ENCODE measurements around the gene CRYZL1.
A peak's percentile ranks its signal among the peaks of the same experiment; 100 is the strongest.
"Not testable (repeated sequence)": the region's sequence is repeated elsewhere in the genome, so short reads cannot be mapped to it uniquely, and the experiment has no call there.

CRYZL1 gene

DNA sequence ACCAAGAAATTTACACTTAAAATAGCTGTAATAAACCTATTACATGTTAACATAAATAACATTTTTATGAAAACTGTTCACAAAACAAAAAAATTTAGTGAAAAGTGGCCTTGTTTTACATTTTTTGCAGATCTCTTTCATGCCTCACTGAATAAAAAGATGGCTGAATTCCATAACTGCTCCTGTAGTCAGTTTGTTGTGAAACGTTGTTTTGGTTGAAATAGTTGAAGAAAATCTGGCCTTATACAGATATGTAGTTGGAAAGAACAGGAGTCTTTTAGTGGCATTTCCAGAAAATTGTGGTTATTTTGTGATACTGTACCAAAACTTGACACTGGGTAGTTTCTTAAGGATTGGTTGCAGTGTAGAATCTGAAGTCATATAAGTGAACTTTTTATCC, 18.9 kb upstream of the CRYZL1 start:
- peak; percentile 80 for FAIRE-seq

DNA sequence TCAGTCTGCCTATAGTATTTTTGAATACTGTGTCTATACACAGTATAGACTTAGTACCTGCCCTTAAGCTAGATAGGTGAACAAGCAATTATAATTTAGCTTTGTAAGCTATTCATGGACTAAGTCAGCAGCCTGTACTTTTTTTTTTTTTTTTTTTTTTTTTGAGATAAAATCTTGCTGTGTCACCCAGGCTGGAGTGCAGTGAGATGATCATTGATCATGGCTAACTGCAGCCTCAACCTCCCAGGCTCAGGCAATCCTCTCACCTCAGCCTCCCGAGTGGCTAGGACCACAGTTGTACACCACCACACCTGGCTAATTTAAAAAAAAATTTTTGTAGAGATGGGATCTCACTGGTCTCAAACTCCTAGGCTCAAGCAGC, 18.0 kb upstream of the CRYZL1 start:
- no peak for FAIRE-seq

GRCh38 chr21:33658919-33659567, 17.5 kb upstream of the CRYZL1 start:
- no peak for FAIRE-seq

GRCh38 chr21:33657124-33657820, 15.7 kb upstream of the CRYZL1 start:
- no peak for FAIRE-seq

DNA sequence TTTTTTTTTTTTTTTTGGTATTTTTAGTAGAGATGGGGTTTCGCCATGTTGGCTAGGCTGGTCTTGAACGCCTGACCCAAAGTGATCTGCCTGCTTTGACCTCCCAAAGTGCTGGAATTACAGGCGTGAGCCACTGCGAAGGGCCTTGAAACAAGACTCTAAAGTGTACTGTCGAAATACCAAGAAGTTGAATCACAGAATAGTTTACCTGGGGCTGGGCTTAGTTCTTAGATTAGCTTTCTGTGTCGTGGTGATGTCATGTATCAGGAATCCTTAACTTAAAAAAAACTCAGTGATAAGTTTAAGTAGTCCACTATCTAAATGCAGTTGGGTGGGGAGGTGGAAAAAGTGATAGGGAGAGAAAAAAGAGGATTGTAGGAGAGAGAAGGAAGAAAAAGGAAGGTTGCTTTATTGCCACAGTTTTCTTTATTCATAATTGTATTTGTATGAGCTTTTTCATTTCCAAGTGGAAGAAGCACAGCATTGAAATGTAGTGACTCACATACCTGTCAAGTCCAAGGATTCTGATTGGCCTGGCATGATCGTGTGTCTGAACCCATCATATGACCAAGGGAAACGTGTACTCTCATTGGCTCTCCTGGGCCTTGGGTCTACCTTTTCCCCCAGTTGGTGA, 14.2 kb upstream of the CRYZL1 start:
- FAIRE-seq = no peak

GRCh38 chr21:33654412-33654811, 12.9 kb upstream of the CRYZL1 start:
- FAIRE-seq = no peak

DNA sequence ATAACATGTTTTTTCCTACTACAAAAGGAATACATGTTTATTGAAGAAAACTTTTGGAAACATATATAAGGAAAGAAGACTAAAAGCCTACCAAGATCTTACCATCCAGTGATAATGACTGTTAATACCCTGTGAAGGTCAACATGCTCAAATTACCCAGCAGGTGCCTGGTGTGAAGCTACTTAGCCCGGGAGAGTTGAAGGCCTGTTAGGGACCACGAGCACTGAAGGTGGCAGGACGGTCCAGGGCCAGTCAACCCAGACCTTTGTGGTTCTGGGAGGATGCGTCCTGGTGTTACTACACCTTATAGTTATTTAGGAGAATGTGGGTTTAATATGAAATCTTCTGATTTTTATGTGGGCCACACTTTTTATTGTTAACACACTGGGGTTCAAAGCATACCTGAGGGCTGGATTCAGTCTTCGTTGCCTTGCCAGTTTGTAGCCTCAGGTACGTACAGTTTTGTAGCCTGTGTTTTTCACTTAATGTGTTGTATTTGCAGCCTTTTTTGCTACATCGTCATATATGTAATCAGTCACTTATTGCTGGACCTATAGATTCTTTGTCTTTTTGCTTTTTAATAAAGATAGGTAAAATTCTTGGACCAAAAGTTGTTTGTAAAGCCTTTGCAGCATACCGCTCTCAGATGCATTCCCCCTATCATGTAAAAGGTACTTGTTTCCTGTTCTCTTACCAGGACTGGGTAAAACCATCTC, 10.6 kb upstream of the CRYZL1 start:
- no peak for FAIRE-seq

GRCh38 chr21:33650929-33651509, 9.5 kb upstream of the CRYZL1 start:
- FAIRE-seq = no peak

DNA sequence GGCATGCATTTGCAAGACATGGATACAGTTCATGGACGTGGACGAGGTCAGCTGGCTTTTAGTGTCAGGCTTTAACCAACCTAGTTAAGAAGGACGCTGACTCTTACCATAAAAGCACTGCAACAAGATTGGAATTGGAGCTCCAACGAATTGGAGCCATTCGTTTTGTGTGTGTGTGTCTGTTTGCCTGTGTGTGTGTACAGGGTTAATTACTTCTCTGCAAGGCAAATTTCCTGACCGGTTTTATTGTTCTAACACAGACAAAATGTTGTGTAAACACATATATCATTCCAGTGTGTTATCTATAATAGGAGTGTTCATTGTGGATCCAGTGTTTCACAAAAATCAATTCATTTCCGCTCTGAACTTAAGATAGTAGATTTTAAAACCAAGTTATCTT, 8.7 kb upstream of the CRYZL1 start:
- no peak for FAIRE-seq

- FAIRE-seq = no peak
Measured at GRCh38 chr21:33648555-33648954, 7.0 kb upstream of the CRYZL1 start.

GRCh38 chr21:33647587-33647986, 6.0 kb upstream of the CRYZL1 start:
- no peak for FAIRE-seq

DNA sequence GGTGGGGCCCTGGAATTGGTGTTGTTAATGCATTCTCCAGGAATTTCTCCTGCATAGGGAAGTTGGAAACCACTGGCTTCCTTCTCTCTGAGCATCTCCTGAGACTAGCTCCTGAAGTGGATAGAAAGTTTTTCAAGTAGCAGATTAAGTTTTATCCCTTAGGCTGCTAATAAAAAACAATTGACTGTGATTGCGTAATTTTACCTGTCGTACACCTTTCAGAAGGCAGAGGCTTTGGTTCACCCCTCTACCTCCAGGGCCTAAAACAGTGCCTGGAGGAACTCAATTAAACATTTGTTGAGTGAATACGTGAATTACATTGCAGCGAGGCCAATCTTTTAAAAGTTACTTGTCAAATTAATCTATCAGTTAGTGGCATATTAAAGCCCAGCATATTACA, 4.2 kb upstream of the CRYZL1 start:
- no peak for FAIRE-seq

DNA sequence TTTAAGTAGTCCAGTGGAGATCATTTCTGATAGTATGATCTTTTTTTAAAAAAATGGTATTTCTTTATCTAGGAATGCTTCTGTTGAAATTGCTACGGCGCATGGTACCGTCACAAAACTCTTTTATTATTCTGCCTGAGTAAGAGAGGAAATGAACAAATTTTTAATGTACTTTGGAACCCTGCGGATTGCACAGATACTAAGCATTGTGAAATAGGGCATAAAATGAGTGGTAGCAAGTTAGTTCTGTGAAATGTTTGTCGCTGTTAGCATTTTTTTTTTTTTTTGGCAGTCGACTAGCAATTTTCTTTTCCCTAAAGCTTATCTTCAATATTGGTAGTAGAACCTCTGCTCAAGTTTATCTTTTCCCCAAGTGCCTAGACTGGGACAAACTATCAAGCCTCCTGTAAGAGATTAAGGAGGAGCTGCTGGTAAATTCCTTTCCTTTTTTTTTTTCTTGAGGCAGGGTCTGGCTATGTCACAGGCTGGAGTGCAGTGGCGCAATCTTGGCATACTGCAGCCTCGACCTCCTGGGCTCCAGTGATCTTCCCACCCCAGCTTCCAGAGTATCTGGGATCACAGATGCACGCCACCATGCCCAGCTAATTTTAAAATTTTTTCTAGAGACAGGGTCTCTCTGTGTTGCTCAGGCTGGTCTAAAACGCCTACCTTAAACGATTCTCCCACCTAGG, 3.0 kb upstream of the CRYZL1 start:
- no peak for FAIRE-seq

DNA sequence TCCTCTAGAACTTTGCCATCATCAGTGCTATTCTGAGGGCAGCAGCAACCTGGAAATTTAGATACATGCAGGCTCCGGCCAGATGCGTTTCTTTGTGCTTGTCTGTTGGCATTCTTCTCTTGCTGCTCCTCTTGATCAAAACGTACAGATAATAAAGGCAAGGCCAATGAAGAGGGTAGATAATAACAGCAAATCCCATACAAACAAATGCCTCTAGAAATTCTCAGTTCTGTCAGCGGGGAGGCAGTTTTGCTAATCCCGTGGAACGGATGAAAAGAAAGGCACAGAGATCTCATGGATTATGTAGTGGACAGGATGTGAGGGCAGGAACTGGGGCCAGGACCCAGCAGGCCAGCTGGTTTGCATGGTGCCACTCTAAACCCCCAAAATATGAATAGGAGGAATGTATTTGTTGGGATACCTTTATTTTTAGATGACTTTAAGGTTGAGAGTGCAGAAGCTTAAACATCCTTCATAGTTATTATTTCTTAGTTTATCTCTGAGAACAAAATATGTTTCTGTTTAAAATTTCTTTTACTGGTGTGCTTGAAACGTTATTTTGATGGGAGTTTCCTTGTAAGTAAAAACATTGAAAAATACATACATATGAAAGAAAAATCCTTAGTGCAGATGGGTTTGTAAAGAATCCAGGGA, 2.2 kb upstream of the CRYZL1 start:
- no peak for FAIRE-seq

DNA sequence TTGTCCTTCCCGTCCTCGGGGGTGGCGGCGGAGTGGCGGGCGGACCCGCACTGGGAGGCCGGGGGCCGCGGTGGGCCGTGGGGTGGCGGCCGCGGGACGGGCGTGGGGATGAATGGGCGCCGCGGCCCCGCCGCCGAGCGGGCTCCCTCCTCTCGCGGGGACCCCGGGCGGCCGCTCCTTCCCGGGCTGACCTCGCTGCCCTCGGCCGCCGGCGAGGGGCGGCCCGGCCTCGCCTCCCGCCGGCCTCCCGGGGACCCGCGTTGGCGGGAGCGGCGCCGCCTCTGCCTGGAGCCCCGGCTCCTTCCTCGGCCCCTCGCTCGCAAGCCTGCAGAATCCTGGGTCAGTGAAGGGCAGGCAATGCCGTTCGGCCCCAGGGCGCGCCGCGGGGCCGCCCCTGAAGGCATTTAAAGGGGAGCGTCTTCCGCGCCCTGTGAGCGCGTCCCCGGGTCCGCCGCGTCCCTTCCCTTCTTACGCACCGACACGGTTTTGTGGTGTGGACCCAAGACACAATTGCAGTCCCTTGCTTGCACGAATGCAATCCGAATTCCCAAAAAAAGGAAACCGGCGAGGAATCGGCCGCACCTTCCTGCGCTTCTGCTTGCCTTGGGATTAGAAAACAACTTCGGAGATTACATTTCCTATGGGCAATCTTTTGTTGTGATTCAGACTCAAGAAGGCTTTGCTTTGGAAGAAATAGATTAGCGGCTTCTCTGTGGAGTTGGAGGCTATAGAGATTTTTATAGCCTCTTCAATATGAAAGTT, 1.5 kb upstream of the CRYZL1 start:
- FAIRE-seq = no peak

GRCh38 chr21:33642027-33642895, 720 bp upstream of the CRYZL1 start, which contains the start of gene ITSN1:
Gene ITSN1 (plus strand): TSS chr21:33642501. CDS start chr21:33718829, 76,328 bp downstream.
- FAIRE-seq = no peak

DNA sequence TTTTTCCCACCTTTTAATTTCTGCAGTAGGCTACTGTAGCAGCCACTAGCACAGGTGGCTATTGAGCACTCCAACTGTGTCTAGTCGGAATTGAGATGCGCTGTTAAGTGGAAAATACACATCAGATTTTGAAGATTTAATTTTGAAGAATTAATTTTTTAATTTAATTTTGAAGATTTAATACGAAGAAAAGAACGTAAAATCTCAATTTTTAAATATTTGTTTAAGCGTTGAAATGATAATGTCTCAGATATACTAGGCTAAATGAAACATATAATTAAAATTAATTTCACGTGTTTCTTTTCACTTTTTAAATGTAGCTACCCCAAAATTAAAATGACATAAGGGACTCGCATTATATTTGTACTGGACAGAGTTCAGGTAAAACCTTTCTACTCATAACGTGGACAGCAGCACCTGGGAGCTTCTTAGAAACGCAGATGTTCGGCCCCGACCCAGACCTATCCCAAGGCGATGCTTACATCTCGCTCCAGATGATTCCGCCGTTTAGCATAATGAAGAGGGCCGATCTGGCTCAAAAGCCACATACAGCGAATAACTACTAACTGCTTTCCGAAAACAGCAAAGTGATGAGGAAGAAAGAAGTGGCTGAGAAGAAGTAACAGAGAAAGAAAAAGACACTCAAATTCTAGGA, 717 bp downstream of the CRYZL1 start:
- FAIRE-seq = peak; percentile 58

GRCh38 chr21:33634254-33634653, 7.3 kb downstream of the CRYZL1 start:
- no peak for FAIRE-seq

DNA sequence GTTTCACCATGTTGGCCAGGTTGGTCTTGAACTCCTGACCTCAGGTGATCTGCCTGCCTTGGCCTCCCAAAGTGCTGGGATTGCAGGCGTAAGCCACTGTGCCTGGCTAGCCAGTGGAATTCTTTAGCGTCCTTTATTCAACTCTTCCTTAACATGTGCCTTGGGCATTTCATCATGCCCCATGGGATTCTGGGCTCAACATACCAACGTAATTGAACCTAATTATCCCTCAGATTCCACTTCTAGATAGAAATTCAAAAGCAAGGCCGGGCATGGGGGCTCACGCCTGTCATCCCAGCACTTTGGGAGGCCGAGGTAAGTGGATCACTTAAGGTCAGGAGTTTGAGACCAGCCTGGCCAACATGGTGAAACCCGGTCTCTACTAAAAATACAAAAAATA, 15.4 kb downstream of the CRYZL1 start:
- not testable (repeated sequence) for FAIRE-seq

DNA sequence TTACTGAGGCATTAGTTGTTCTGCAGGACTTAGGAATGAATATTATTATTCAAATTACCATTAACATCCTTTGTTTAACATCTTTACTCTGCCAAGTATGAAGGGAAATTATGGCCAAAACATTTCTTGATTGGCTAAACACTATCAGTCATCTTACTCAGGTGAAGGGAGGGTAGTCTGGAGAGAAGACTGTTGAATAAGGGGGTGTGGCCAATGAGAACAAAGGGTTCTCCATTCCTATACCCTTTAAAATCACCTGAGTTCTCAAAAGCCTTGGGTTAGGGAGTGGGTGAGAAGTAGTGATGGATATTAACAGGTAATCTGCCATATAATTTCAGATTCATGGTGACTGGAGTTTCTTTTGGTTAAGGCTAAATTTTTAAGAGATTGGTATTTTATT, 19.3 kb downstream of the CRYZL1 start:
- FAIRE-seq = no peak

Data from endometrium (tissue), 2 donors.